NT2/D1 (cell line): ENCODE data around the gene NOL3.

Source experiments
- SUZ12 ChIP-seq: IDR thresholded peaks from 2 replicates; pipeline ENCODE4 v1.6.1; 2011; ENCODE audit not compliant: insufficient read length, insufficient read depth; ENCODE audit errors: extremely low read depth
- YY1 ChIP-seq: IDR thresholded peaks from 2 replicates; pipeline ENCODE4 v1.6.1; 2011; ENCODE audit not compliant: insufficient read length, insufficient read depth
- ZNF274 ChIP-seq: IDR thresholded peaks from 2 replicates; pipeline ENCODE4 v1.6.1; 2011; ENCODE audit warnings: mild to moderate bottlenecking, low read depth, low read length

GRCh38 chr16:67200491-67200890, 30.2 kb downstream of the NOL3 start:
- TF ChIP-seq YY1 = no peak
- no peak for TF ChIP-seq ZNF274
- no peak for TF ChIP-seq SUZ12
